IMR-90 (cell line): ENCODE measurements around the gene EIF4B. TPM values are rescaled to one million over a fixed set of nuclear protein-coding genes. Genes with fewer than 3 reads are reported as not detected.

ENCODE experiments used
- ATAC-seq: fragments of 200-7000 bp; cut with Tn5 transposase; 2 replicates; pipeline ENCODE4 v1.9.1; 2020; ENCODE audit warnings: low read depth, mild to moderate bottlenecking, moderate library complexity
- BruUV-seq: library from RNA; stranded (reverse); fragments of 400-500 nt; replicated peaks from 2 replicates; lab custom pipeline; 2021; lab: Mats Ljungman, UMichigan
- CTCF ChIA-PET: fragments of 300-600 bp; formaldehyde crosslinking; extraction: SDS; loops from one replicate; lab custom pipeline; 2021; ENCODE audit warnings: antibody characterized with exemption; lab: Yijun Ruan, JAX
- POLR2A ChIA-PET: fragments of 300-600 bp; sonication (Branson Sonifier 250); formaldehyde crosslinking; loops from one replicate; lab custom pipeline; 2022; ENCODE audit warnings: antibody characterized with exemption; ENCODE audit not compliant: unreplicated experiment; lab: Charles Lee
- DNase-seq: peaks from one replicate; pipeline ENCODE4 v3.0.0; 2013
- H2AFZ ChIP-seq: replicated peaks from 2 replicates; pipeline ENCODE3; 2013; ENCODE audit warnings: low read length, mild to moderate bottlenecking; ENCODE audit not compliant: poor library complexity
- H2AK5ac ChIP-seq: 2 replicates; pipeline ENCODE4 v1.6.1; 2013; ENCODE audit warnings: low read depth, low read length, inconsistent platforms
- H2AK9ac ChIP-seq: replicated peaks from 2 replicates; pipeline ENCODE3; 2013; ENCODE audit warnings: mild to moderate bottlenecking, low read depth, low read length, moderate library complexity; ENCODE audit not compliant: poor library complexity
- H2BK120ac ChIP-seq: 2 replicates; pipeline ENCODE4 v1.6.1; 2013; ENCODE audit warnings: low read depth, low read length, inconsistent platforms
- H2BK15ac ChIP-seq: 3 replicates; pipeline ENCODE4 v1.6.1; 2013; ENCODE audit warnings: low read depth, low read length, inconsistent platforms
- H2BK20ac ChIP-seq: 2 replicates; pipeline ENCODE4 v1.6.1; 2013; ENCODE audit warnings: low read depth, mild to moderate bottlenecking, inconsistent platforms, low read length, moderate library complexity
- H2BK5ac ChIP-seq: 2 replicates; pipeline ENCODE4 v1.6.1; 2013; ENCODE audit warnings: mild to moderate bottlenecking, low read depth, low read length, inconsistent platforms; ENCODE audit not compliant: poor library complexity, severe bottlenecking
- H3K14ac ChIP-seq: replicated peaks from 2 replicates; pipeline ENCODE4 v1.6.1; 2013; ENCODE audit warnings: low read depth, low read length, inconsistent platforms
- H3K18ac ChIP-seq: 2 replicates; pipeline ENCODE4 v1.6.1; 2013; ENCODE audit warnings: low read depth, low read length, control low read depth
- H3K23ac ChIP-seq: 2 replicates; pipeline ENCODE4 v1.6.1; 2013; ENCODE audit warnings: low read depth, low read length, inconsistent platforms
- H3K27ac ChIP-seq: 2 replicates; pipeline ENCODE4 v1.5.1; 2013; ENCODE audit warnings: mild to moderate bottlenecking, control low read depth, low read length; ENCODE audit not compliant: insufficient read depth
- H3K27me3 ChIP-seq: 2 replicates; pipeline ENCODE4 v1.6.1; 2013; ENCODE audit warnings: low read length; ENCODE audit not compliant: control insufficient read depth, insufficient read depth
- H3K36me3 ChIP-seq: 2 replicates; pipeline ENCODE4 v1.6.1; 2013; ENCODE audit warnings: low read length, mixed read lengths; ENCODE audit not compliant: control insufficient read depth, insufficient read depth
- H3K4ac ChIP-seq: 2 replicates; pipeline ENCODE4 v1.6.1; 2013; ENCODE audit warnings: low read depth, low read length, inconsistent platforms
- H3K4me1 ChIP-seq: 2 replicates; pipeline ENCODE4 v1.6.1; 2013; ENCODE audit warnings: low read length, mixed read lengths; ENCODE audit not compliant: control insufficient read depth, insufficient read depth
- H3K4me2 ChIP-seq: 2 replicates; pipeline ENCODE4 v1.6.1; 2013; ENCODE audit warnings: low read depth, mild to moderate bottlenecking, control low read depth, low read length, moderate library complexity
- H3K4me3 ChIP-seq: 2 replicates; pipeline ENCODE4 v1.5.1; 2013; ENCODE audit warnings: low read depth, mild to moderate bottlenecking, control low read depth, low read length, moderate library complexity; ENCODE audit not compliant: insufficient read depth
- H3K56ac ChIP-seq: 2 replicates; pipeline ENCODE4 v1.6.1; 2013; ENCODE audit warnings: low read length, inconsistent platforms; ENCODE audit not compliant: insufficient read depth; ENCODE audit errors: extremely low read depth
- H3K79me1 ChIP-seq, 2 experiments: 2 replicates each; pipeline ENCODE4 v1.6.1; 2013; ENCODE audit warnings: low read length in 2 of 2, inconsistent platforms in 1 of 2, low read depth in 1 of 2
- H3K9ac ChIP-seq: 2 replicates; pipeline ENCODE4 v1.6.1; 2013; ENCODE audit warnings: low read depth, low read length, control low read depth
- H3K9me1 ChIP-seq: 2 replicates; pipeline ENCODE4 v1.6.1; 2013; ENCODE audit warnings: low read length, inconsistent platforms; ENCODE audit not compliant: insufficient read depth
- H3K9me3 ChIP-seq: 2 replicates; pipeline ENCODE4 v1.6.1; 2013; ENCODE audit warnings: low read length; ENCODE audit not compliant: control insufficient read depth, insufficient read depth
- H4K20me1 ChIP-seq: 2 replicates; pipeline ENCODE4 v1.6.1; 2013; ENCODE audit warnings: low read length, inconsistent platforms; ENCODE audit not compliant: insufficient read depth
- H4K5ac ChIP-seq: 2 replicates; pipeline ENCODE4 v1.6.1; 2013; ENCODE audit warnings: mild to moderate bottlenecking, low read depth, low read length, control low read depth
- H4K8ac ChIP-seq, 2 experiments: 2 replicates each; pipeline ENCODE4 v1.6.1; 2013; ENCODE audit warnings: low read depth in 2 of 2, low read length in 2 of 2, control low read depth in 1 of 2, inconsistent platforms in 1 of 2
- H4K91ac ChIP-seq: 2 replicates; pipeline ENCODE4 v1.6.1; 2013; ENCODE audit warnings: low read depth, low read length, inconsistent platforms; ENCODE audit not compliant: insufficient read depth
- BHLHE40 ChIP-seq: fragments of 150-350 bp; IDR thresholded peaks from 2 replicates; pipeline ENCODE4 v1.6.1; 2016; ENCODE audit warnings: mild to moderate bottlenecking, low read depth, low read length
- CEBPB ChIP-seq: IDR thresholded peaks from 2 replicates; pipeline ENCODE4 v1.6.1; 2012; ENCODE audit warnings: low read depth, low read length, improper control_type of control experiment
- CHD1 ChIP-seq: IDR thresholded peaks from 2 replicates; pipeline ENCODE4 v1.6.1; 2012; ENCODE audit warnings: low read depth, low read length, improper control_type of control experiment
- FOS ChIP-seq: fragments of 150-350 bp; IDR thresholded peaks from 2 replicates; pipeline ENCODE4 v1.6.1; 2016; ENCODE audit warnings: low read depth, low read length
- MAFK ChIP-seq: IDR thresholded peaks from 2 replicates; pipeline ENCODE4 v1.6.1; 2012; ENCODE audit warnings: low read depth, low read length, improper control_type of control experiment
- MAZ ChIP-seq: IDR thresholded peaks from 2 replicates; pipeline ENCODE4 v1.6.1; 2012; ENCODE audit warnings: low read depth, mild to moderate bottlenecking, low read length, improper control_type of control experiment, moderate library complexity, borderline replicate concordance
- MXI1 ChIP-seq: IDR thresholded peaks from 2 replicates; pipeline ENCODE4 v1.6.1; 2012; ENCODE audit warnings: low read depth, mild to moderate bottlenecking, low read length, moderate library complexity, borderline replicate concordance
- NFE2L2 ChIP-seq: fragments of 150-350 bp; IDR thresholded peaks from 2 replicates; pipeline ENCODE4 v1.6.1; 2016; ENCODE audit warnings: low read depth, mild to moderate bottlenecking, low read length
- POLR2A ChIP-seq: IDR thresholded peaks from 2 replicates; pipeline ENCODE4 v1.6.1; 2012; ENCODE audit warnings: mild to moderate bottlenecking, low read depth, low read length
- RAD21 ChIP-seq: IDR thresholded peaks from 2 replicates; pipeline ENCODE4 v1.6.1; 2012; ENCODE audit warnings: low read length, improper control_type of control experiment
- RCOR1 ChIP-seq: IDR thresholded peaks from 2 replicates; pipeline ENCODE4 v1.6.1; 2012; ENCODE audit warnings: mild to moderate bottlenecking, low read length, improper control_type of control experiment; ENCODE audit not compliant: insufficient replicate concordance
- RFX5 ChIP-seq: IDR thresholded peaks from 2 replicates; pipeline ENCODE4 v1.8.0; 2012; ENCODE audit warnings: low read depth, mild to moderate bottlenecking, low read length, moderate library complexity
- SMC3 ChIP-seq: fragments of 150-350 bp; IDR thresholded peaks from 2 replicates; pipeline ENCODE4 v1.6.1; 2016; ENCODE audit warnings: low read depth, mild to moderate bottlenecking, antibody characterized with exemption, low read length, moderate library complexity
- USF2 ChIP-seq: fragments of 150-350 bp; IDR thresholded peaks from 2 replicates; pipeline ENCODE4 v1.6.1; 2017; ENCODE audit warnings: mild to moderate bottlenecking, antibody characterized with exemption, low read length, low read depth
- WGBS, 2 experiments: methylation state at CpG; one replicate each; pipeline versions ENCODE4 v1.1.5 to v1.1.7; 2013; ENCODE audit warnings: missing lambda C conversion rate in 2 of 2; ENCODE audit not compliant: insufficient read length in 1 of 2; ENCODE audit errors: extremely low coverage in 2 of 2; 5-methylcytosine and 5-hydroxymethylcytosine counted together
- dilution Hi-C: fragments of 300-500 bp; cut with HindIII; formaldehyde crosslinking; loops from one replicate; pipeline ENCODE4 v1.14.3; 2018; ENCODE audit warnings: low sequenced_read_pairs; ENCODE audit not compliant: unreplicated experiment
- in situ Hi-C: fragments of 300-500 bp; cut with MboI; formaldehyde crosslinking; loops from 3 replicates; pipeline ENCODE4 v1.14.3; 2019; ENCODE audit warnings: low sequenced_read_pairs, inconsistent platforms, mixed read lengths
- intact Hi-C: fragments of 100-400 bp; cut with micrococcal nuclease; formaldehyde crosslinking; loops from 2 replicates; pipeline ENCODE4 v1.10.0; 2022
- polyA plus RNA-seq, 3 experiments: library from polyadenylated mRNA; depleted of rRNA; stranded (reverse); fragments of >200 nt; gene quantifications; 2 replicates each; pipeline ENCODE4 v1.2.3, GENCODE V29; 2012; ENCODE audit warnings: low replicate concordance in 1 of 3
- total RNA-seq: library from RNA; depleted of rRNA; stranded (reverse); fragments of >200 nt; gene quantifications from 2 replicates; pipeline ENCODE4 v1.2.3, GENCODE V29; 2012
- TF ChIP-seq, protein P1 (sequence below): fragments of 150-350 bp; IDR thresholded peaks from 2 replicates; pipeline ENCODE4 v1.6.1; 2016; ENCODE audit warnings: low read depth, mild to moderate bottlenecking, low read length, moderate library complexity, borderline replicate concordance
- TF ChIP-seq, protein P2 (sequence below): conservative IDR thresholded peaks from 2 replicates; pipeline ENCODE4 v1.5.1; 2012; ENCODE audit warnings: mild to moderate bottlenecking, low read depth, low read length, improper control_type of control experiment

Gene EIF4B
- total and polyA plus RNA-seq, 2 of the 4 experiments (the other 2 are of a cell fraction): 313 to 671 TPM

- ChIA-PET POLR2A (no interaction called here), CTCF (no interaction called here)
- Histone ChIP-seq H2AFZ (no peak overlapping the region), H3K9me1 (peaks cover 3% of the 10 kb centered on the region), H4K91ac (no peak overlapping the region), H2AK9ac (no peak overlapping the region), H4K20me1 (peaks cover 90% of the 10 kb centered on the region), H3K4me3 (no peak overlapping the region), H3K36me3 (peaks cover 21% of the 10 kb centered on the region), H4K5ac (no peak overlapping the region), H3K18ac (no peak overlapping the region), H3K9me3 (no peaks in the 10 kb centered on the region), H3K27ac (no peak overlapping the region), H2BK15ac (no peak overlapping the region), H3K27me3 (no peaks in the 10 kb centered on the region), H3K14ac (no peak overlapping the region), H3K9ac (no peak overlapping the region), H2BK120ac (no peak overlapping the region), H3K4me2 (no peak overlapping the region), H3K79me1 (peaks cover 9 to 52% of the 10 kb centered on the region in 2 experiments), H2BK5ac (no peak overlapping the region), H2AK5ac (no peak overlapping the region), H4K8ac (no peak overlapping the region), H3K4ac (no peak overlapping the region), H3K56ac (no peak overlapping the region), H3K23ac (no peak overlapping the region), H2BK20ac (no peak overlapping the region), H3K4me1 (no peaks in the 10 kb centered on the region)
- intact Hi-C loops (no loop called here), dilution Hi-C loops (no loop called here), in situ Hi-C loops (no loop called here)
- ATAC-seq: no peak
- TF ChIP-seq, protein P1, sequence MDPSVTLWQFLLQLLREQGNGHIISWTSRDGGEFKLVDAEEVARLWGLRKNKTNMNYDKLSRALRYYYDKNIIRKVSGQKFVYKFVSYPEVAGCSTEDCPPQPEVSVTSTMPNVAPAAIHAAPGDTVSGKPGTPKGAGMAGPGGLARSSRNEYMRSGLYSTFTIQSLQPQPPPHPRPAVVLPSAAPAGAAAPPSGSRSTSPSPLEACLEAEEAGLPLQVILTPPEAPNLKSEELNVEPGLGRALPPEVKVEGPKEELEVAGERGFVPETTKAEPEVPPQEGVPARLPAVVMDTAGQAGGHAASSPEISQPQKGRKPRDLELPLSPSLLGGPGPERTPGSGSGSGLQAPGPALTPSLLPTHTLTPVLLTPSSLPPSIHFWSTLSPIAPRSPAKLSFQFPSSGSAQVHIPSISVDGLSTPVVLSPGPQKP: no peak
- TF ChIP-seq RAD21 (no peak), MAFK (no peak), RCOR1 (no peak), BHLHE40 (no peak), FOS (no peak), POLR2A (no peak), CHD1 (no peak), MAZ (no peak), RFX5 (no peak), MXI1 (no peak), SMC3 (no peak), USF2 (no peak), CEBPB (no peak), NFE2L2 (no peak)
- TF ChIP-seq, protein P2, sequence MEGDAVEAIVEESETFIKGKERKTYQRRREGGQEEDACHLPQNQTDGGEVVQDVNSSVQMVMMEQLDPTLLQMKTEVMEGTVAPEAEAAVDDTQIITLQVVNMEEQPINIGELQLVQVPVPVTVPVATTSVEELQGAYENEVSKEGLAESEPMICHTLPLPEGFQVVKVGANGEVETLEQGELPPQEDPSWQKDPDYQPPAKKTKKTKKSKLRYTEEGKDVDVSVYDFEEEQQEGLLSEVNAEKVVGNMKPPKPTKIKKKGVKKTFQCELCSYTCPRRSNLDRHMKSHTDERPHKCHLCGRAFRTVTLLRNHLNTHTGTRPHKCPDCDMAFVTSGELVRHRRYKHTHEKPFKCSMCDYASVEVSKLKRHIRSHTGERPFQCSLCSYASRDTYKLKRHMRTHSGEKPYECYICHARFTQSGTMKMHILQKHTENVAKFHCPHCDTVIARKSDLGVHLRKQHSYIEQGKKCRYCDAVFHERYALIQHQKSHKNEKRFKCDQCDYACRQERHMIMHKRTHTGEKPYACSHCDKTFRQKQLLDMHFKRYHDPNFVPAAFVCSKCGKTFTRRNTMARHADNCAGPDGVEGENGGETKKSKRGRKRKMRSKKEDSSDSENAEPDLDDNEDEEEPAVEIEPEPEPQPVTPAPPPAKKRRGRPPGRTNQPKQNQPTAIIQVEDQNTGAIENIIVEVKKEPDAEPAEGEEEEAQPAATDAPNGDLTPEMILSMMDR: no peak
- WGBS, 2 experiments: 80% methylated on average over 1 of the region's 3 CpGs; no CpG with 5 or more reads in 1 of the 2 experiments
- no peak for DNase-seq
- BruUV-seq: no TSS peak
Measured at GRCh38 chr12:53012928-53013327, 6.7 kb downstream of the EIF4B start.
